Thyroid gland (tissue), 4 donors: ENCODE measurements around the gene CLDN34. TPM values are rescaled to one million over a fixed set of nuclear protein-coding genes. Genes with fewer than 3 reads are reported as not detected.

Experiments used
- DNase-seq, 2 donors: peaks; one replicate each; pipeline ENCODE4 v3.0.0-alpha.2; 2019
- H3K27ac ChIP-seq, 3 donors: fragments of 200-600 bp; sonication (generic); 1 replicate in 2 of 3; 2 replicates in 1 of 3; pipeline ENCODE4 v1.5.1; 2016 to 2019; ENCODE audit warnings: mild to moderate bottlenecking in 1 of 3, moderate library complexity in 1 of 3
- H3K27me3 ChIP-seq: fragments of 200-600 bp; sonication (generic); one replicate; pipeline ENCODE4 v1.5.1; 2019
- H3K36me3 ChIP-seq, 2 donors: fragments of 200-600 bp; sonication (generic); one replicate each; pipeline ENCODE4 v1.5.1; 2016 to 2019
- H3K4me1 ChIP-seq, 2 donors: fragments of 200-600 bp; sonication (generic); one replicate each; pipeline ENCODE4 v1.5.1; 2017 to 2019
- H3K4me3 ChIP-seq, 3 donors: fragments of 200-600 bp; sonication (generic); replicated peaks in 1 of 3; 1 replicate in 2 of 3; 2 replicates in 1 of 3; pipeline ENCODE4 v1.5.1; 2016; ENCODE audit warnings: mild to moderate bottlenecking in 1 of 3
- H3K9me3 ChIP-seq: fragments of 200-600 bp; sonication (generic); one replicate; pipeline ENCODE4 v1.5.1; 2017
- POLR2A ChIP-seq, 2 donors: fragments of 450-650 bp; IDR thresholded peaks; one replicate each; pipeline ENCODE4 v1.6.1; 2017; ENCODE audit warnings: antibody characterized with exemption in 2 of 2, mild to moderate bottlenecking in 2 of 2, moderate library complexity in 1 of 2
- WGBS, 2 donors: methylation state at CpG; one replicate each; pipeline ENCODE4 v1.1.5; 2017; 5-methylcytosine and 5-hydroxymethylcytosine counted together
- intact Hi-C: fragments of 100-400 bp; cut with DNase I; formaldehyde crosslinking; loops from one replicate; pipeline ENCODE4 v1.15.1; 2023
- total RNA-seq, 4 donors: library from RNA; depleted of rRNA; stranded (reverse); fragments of >200 nt; gene quantifications; one replicate each; pipeline ENCODE4 v1.2.3, GENCODE V29; 2016
- TF ChIP-seq, protein P1 (sequence below), 6 experiments: fragments of 200-600 bp in 3 of 6; fragments of 450-650 bp in 3 of 6; sonication (generic) in 3 of 6; IDR thresholded peaks; one replicate each; pipeline ENCODE4 v1.5.1; 2016 to 2019; ENCODE audit warnings: antibody characterized with exemption in 6 of 6, mild to moderate bottlenecking in 2 of 6, inconsistent platforms in 1 of 6, moderate library complexity in 1 of 6

Gene CLDN34
- total RNA-seq, 4 donors from 2014 or later = 0.67 TPM; not detected in 3

DNA sequence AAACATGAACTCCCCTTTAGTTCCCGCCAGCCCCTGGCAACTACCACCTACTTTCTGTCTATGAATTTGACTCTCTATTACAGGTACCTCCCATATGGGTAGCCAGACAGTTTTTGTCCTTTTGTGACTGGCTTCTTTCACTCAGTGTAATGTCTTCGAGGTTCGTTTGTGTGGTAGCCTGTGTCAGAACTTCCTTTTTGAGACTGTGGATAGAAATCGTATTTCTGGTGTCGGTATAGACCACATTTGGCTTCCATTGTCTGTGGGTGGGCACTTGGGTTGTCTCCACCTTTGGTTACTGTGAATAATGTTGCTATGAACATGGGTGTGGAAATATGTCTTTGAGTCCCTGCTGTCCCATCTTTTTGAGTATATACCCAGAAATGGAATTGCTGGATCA lies 5.4 kb upstream of the CLDN34 start:
- Histone ChIP-seq H3K4me3 (no peak overlapping the region), H3K27ac (no peak overlapping the region), H3K27me3 (no peaks in the 10 kb centered on the region), H3K36me3 (no peaks in the 10 kb centered on the region), H3K4me1 (no peaks in the 10 kb centered on the region), H3K9me3 (no peaks in the 10 kb centered on the region)
- TF ChIP-seq POLR2A (IDR thresholded peaks at IDR 0.05) = no peak
- TF ChIP-seq, protein P1, sequence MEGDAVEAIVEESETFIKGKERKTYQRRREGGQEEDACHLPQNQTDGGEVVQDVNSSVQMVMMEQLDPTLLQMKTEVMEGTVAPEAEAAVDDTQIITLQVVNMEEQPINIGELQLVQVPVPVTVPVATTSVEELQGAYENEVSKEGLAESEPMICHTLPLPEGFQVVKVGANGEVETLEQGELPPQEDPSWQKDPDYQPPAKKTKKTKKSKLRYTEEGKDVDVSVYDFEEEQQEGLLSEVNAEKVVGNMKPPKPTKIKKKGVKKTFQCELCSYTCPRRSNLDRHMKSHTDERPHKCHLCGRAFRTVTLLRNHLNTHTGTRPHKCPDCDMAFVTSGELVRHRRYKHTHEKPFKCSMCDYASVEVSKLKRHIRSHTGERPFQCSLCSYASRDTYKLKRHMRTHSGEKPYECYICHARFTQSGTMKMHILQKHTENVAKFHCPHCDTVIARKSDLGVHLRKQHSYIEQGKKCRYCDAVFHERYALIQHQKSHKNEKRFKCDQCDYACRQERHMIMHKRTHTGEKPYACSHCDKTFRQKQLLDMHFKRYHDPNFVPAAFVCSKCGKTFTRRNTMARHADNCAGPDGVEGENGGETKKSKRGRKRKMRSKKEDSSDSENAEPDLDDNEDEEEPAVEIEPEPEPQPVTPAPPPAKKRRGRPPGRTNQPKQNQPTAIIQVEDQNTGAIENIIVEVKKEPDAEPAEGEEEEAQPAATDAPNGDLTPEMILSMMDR (IDR thresholded peaks at IDR 0.05) = no peak
- DNase-seq = no peak
- intact Hi-C loops = no loop called here
- WGBS, 2 donors = 84 to 90% methylated on average over 5 of the region's 5 CpGs

DNA sequence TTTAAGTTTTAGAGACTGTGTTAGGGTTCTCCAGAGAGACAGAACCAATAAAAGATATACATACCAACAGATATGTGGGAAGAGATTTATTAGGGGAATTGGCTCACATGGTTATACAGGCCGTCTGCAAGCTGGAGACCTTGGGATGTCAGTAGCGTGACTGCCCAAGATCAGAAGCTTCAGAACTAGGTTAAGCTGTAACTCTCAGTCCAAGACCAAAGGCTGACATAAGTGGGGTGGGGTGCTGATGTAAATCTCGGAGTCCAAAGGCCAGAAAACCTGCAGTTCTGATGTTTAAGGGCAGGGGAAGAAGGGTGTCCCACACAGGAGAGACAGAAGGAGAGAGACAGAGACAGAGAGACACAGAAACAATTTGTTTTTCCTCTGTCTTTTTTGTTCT lies 10.5 kb downstream of the CLDN34 start:
- Histone ChIP-seq H3K27ac (no peak overlapping the region), H3K9me3 (no peaks in the 10 kb centered on the region)
- WGBS, 2 donors = 93 to 94% methylated on average over 3 of the region's 3 CpGs

DNA sequence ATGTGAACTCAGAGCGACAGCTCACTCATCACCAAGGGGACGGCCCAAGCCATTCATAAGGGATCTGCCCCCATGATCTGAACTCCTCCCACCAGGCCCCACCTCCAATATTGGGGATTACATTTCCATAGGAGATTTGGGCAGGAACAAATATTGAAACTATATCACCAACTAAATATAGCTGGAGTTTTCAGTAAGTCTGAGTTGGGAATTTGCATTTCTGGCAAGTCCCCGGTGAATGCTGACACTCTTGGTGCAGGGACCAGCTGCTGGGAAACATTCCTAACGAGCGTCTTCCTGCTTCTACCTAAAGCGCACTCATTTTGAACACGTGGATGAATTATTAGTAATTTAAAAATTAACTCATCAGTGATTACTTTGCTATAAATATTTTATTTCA lies 13.2 kb downstream of the CLDN34 start:
- H3K27me3 ChIP-seq = no peaks in the 10 kb centered on the region
- TF ChIP-seq, protein P1 (IDR thresholded peaks at IDR 0.05) = no peak
- intact Hi-C loops = no loop called here
- no peaks in the 10 kb centered on the region for H3K9me3 ChIP-seq
- no peak overlapping the region for H3K4me3 ChIP-seq
- H3K36me3 ChIP-seq = no peaks in the 10 kb centered on the region
- no peaks in the 10 kb centered on the region for H3K4me1 ChIP-seq
- no peak for DNase-seq
- 75 to 89% methylated on average over 6 to 7 of the region's 7 CpGs for WGBS, 2 donors
- H3K27ac ChIP-seq = no peak overlapping the region

More for the DNA sequence above, 10.5 kb downstream of the CLDN34 start:
- no peaks in the 10 kb centered on the region for H3K27me3 ChIP-seq
- no peak overlapping the region for H3K4me3 ChIP-seq
- no peaks in the 10 kb centered on the region for H3K4me1 ChIP-seq
- intact Hi-C loops = no loop called here
- no peak for DNase-seq
- no peaks in the 10 kb centered on the region for H3K36me3 ChIP-seq
- TF ChIP-seq, protein P1 (IDR thresholded peaks at IDR 0.05) = no peak
- TF ChIP-seq POLR2A (IDR thresholded peaks at IDR 0.05) = no peak

DNA sequence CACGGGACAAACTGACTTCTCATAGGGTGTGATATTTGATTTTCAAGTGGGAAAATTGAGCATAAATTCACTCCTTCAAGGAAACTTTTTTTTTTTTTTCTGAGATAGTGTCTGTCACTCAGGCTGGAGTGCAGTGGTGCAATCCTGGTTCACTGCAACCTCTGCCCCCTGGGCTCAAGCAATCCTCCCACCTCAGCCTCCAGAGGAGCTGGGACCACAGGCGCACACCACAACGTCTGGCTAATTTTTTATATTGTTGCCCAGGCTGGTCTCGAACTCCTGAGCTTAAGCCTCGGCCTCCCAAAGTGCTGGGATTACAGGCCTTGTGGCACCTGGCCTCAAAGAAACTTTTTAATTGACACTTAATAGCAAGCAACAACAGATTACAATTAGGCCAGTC lies 13.8 kb downstream of the CLDN34 start:
- 86 to 93% methylated on average over 5 of the region's 5 CpGs for whole genome bisulfite sequencing, 2 donors
- Histone ChIP-seq H3K9me3 (no peaks in the 10 kb centered on the region), H3K36me3 (no peaks in the 10 kb centered on the region), H3K4me1 (no peaks in the 10 kb centered on the region), H3K27me3 (no peaks in the 10 kb centered on the region), H3K4me3 (no peak overlapping the region), H3K27ac (no peak overlapping the region)
- no peak for DNase-seq
- TF ChIP-seq, protein P1 (IDR thresholded peaks at IDR 0.05) = no peak
- no peak for TF ChIP-seq POLR2A (IDR thresholded peaks at IDR 0.05)
- intact Hi-C loops = no loop called here

DNA sequence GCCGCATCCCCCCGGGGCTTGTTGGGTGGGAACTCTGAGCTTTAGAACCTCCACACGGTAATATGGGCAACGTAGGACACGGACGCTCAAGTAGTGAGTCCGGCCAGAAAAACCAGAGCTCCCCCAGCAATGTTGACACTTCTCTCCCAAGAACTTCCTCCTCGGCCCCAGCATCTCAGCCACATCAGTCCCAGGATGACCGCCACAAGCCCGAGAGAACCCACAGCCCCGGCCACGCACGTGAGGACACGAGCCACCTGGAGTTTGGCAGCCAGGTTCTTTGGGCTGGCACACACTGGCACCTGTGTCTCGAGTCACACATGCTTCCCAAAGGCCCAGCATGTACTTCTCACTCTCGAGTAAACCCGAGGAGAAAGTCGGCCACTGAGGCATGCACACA lies 16.3 kb downstream of the CLDN34 start:
- Histone ChIP-seq H3K4me1 (no peaks in the 10 kb centered on the region), H3K36me3 (no peaks in the 10 kb centered on the region), H3K27me3 (no peaks in the 10 kb centered on the region), H3K4me3 (no peak overlapping the region), H3K9me3 (no peaks in the 10 kb centered on the region), H3K27ac (no peak overlapping the region)
- DNase-seq = no peak
- WGBS, 2 donors = 89% methylated on average over 3 to 9 of the region's 18 CpGs
- intact Hi-C loops = no loop called here
- TF ChIP-seq, protein P1 (IDR thresholded peaks at IDR 0.05) = no peak
- no peak for TF ChIP-seq POLR2A (IDR thresholded peaks at IDR 0.05)
